ENCODE measurements around the gene PRELP. TPM values are rescaled to one million over a fixed set of nuclear protein-coding genes. Genes with fewer than 3 reads are reported as not detected.

Gene PRELP
- total RNA-seq, 1 donor from 2014 or later = 0.07 TPM

GRCh38 chr1:203481196-203481595 is 5.6 kb downstream of the PRELP start:
- peaks cover 7% of the 10 kb centered on the region for H3K27me3 Mint-ChIP-seq (ENCODE audit: low read depth, unreplicated experiment)
- no peak overlapping the region for H3K4me3 Mint-ChIP-seq (ENCODE audit: unreplicated experiment)
- H3K4me2 ChIP-seq (ENCODE audit: low read length) = peak overlapping the region; percentile 63
- peaks cover 15% of the 10 kb centered on the region for H3K4me1 ChIP-seq (ENCODE audit: insufficient read depth, low read length)
- H3K9me3 Mint-ChIP-seq (ENCODE audit: unreplicated experiment) = peaks cover 2% of the 10 kb centered on the region
- no peak overlapping the region for H3K9ac ChIP-seq (ENCODE audit: low read length)
- DNase-seq (ENCODE audit: low read depth) (no peak), FAIRE-seq (no peak)
- H3K27me3 ChIP-seq (ENCODE audit: insufficient read depth, low read length) = peaks cover 18% of the 10 kb centered on the region
- no peaks in the 10 kb centered on the region for H3K79me2 ChIP-seq (ENCODE audit: insufficient read depth, low read length)
- peak overlapping the region; percentile 16 for H3K27ac ChIP-seq (ENCODE audit: low read depth, low read length)
- H3K36me3 Mint-ChIP-seq (ENCODE audit: low read depth, unreplicated experiment) = peaks cover 2% of the 10 kb centered on the region
- TF ChIP-seq CTCF (IDR thresholded peaks at IDR 0.05; ENCODE audit: insufficient read depth, low read depth, low read length) (no peak), EZH2 (IDR thresholded peaks at IDR 0.05; ENCODE audit: insufficient read depth, low read length) (no peak)
- no peaks in the 10 kb centered on the region for H3K9me3 ChIP-seq (ENCODE audit: insufficient read depth, low read depth, low read length)
- H2AFZ ChIP-seq (ENCODE audit: low read depth, low read length) = peak overlapping the region; percentile 22
- H4K20me1 ChIP-seq (ENCODE audit: insufficient read depth, low read length) = no peaks in the 10 kb centered on the region
- no peaks in the 10 kb centered on the region for H3K36me3 ChIP-seq (ENCODE audit: insufficient read depth, low read length)
- no peak overlapping the region for H3K4me3 ChIP-seq (ENCODE audit: insufficient read depth, low read depth, low read length)
- H3K27ac Mint-ChIP-seq (ENCODE audit: unreplicated experiment) = no peak overlapping the region
- peaks cover 14% of the 10 kb centered on the region for H3K4me1 Mint-ChIP-seq (ENCODE audit: low read depth, unreplicated experiment)

- peaks cover 6% of the 10 kb centered on the region for H3K4me1 ChIP-seq (ENCODE audit: insufficient read depth, low read length)
- H3K79me2 ChIP-seq (ENCODE audit: insufficient read depth, low read length) = no peaks in the 10 kb centered on the region
- TF ChIP-seq CTCF (IDR thresholded peaks at IDR 0.05; ENCODE audit: insufficient read depth, low read depth, low read length) (no peak), EZH2 (IDR thresholded peaks at IDR 0.05; ENCODE audit: insufficient read depth, low read length) (no peak)
- H3K9me3 Mint-ChIP-seq (ENCODE audit: unreplicated experiment) = peaks cover 2% of the 10 kb centered on the region
- H3K4me1 Mint-ChIP-seq (ENCODE audit: low read depth, unreplicated experiment) = no peaks in the 10 kb centered on the region
- H3K36me3 ChIP-seq (ENCODE audit: insufficient read depth, low read length) = no peaks in the 10 kb centered on the region
- H3K4me2 ChIP-seq (ENCODE audit: low read length) = peak overlapping the region; percentile 83
- peaks cover 6% of the 10 kb centered on the region for H3K27me3 Mint-ChIP-seq (ENCODE audit: low read depth, unreplicated experiment)
- no peak overlapping the region for H3K27ac ChIP-seq (ENCODE audit: low read depth, low read length)
- H3K27ac Mint-ChIP-seq (ENCODE audit: unreplicated experiment) = peak overlapping the region; percentile 72
- no peaks in the 10 kb centered on the region for H4K20me1 ChIP-seq (ENCODE audit: insufficient read depth, low read length)
- FAIRE-seq (no peak), DNase-seq (ENCODE audit: low read depth) (no peak)
- H3K4me3 ChIP-seq (ENCODE audit: insufficient read depth, low read depth, low read length) = no peak overlapping the region
- H2AFZ ChIP-seq (ENCODE audit: low read depth, low read length) = peak overlapping the region; percentile 92
- no peak overlapping the region for H3K9ac ChIP-seq (ENCODE audit: low read length)
- peaks cover 2% of the 10 kb centered on the region for H3K36me3 Mint-ChIP-seq (ENCODE audit: low read depth, unreplicated experiment)
- H3K4me3 Mint-ChIP-seq (ENCODE audit: unreplicated experiment) = no peak overlapping the region
- H3K27me3 ChIP-seq (ENCODE audit: insufficient read depth, low read length) = peaks cover 5% of the 10 kb centered on the region
- H3K9me3 ChIP-seq (ENCODE audit: insufficient read depth, low read depth, low read length) = no peaks in the 10 kb centered on the region
Observed at GRCh38 chr1:203486618-203487370, 11.2 kb downstream of the PRELP start.

GRCh38 chr1:203488539-203488938 is 12.9 kb downstream of the PRELP start:
- H3K27ac ChIP-seq (ENCODE audit: low read depth, low read length) = no peak overlapping the region
- H3K4me3 ChIP-seq (ENCODE audit: insufficient read depth, low read depth, low read length) = no peak overlapping the region
- H3K27ac Mint-ChIP-seq (ENCODE audit: unreplicated experiment) = no peak overlapping the region
- H3K36me3 ChIP-seq (ENCODE audit: insufficient read depth, low read length) = no peaks in the 10 kb centered on the region
- no peaks in the 10 kb centered on the region for H3K79me2 ChIP-seq (ENCODE audit: insufficient read depth, low read length)
- H3K9me3 Mint-ChIP-seq (ENCODE audit: unreplicated experiment) = peaks cover 2% of the 10 kb centered on the region
- H3K4me2 ChIP-seq (ENCODE audit: low read length) = no peak overlapping the region
- no peak for TF ChIP-seq CTCF (IDR thresholded peaks at IDR 0.05; ENCODE audit: insufficient read depth, low read depth, low read length)
- TF ChIP-seq EZH2 (IDR thresholded peaks at IDR 0.05; ENCODE audit: insufficient read depth, low read length) = no peak
- H2AFZ ChIP-seq (ENCODE audit: low read depth, low read length) = no peak overlapping the region
- no peak overlapping the region for H3K9ac ChIP-seq (ENCODE audit: low read length)
- FAIRE-seq (no peak), DNase-seq (ENCODE audit: low read depth) (no peak)
- peaks cover 2% of the 10 kb centered on the region for H3K36me3 Mint-ChIP-seq (ENCODE audit: low read depth, unreplicated experiment)
- no peaks in the 10 kb centered on the region for H3K4me1 Mint-ChIP-seq (ENCODE audit: low read depth, unreplicated experiment)
- H3K27me3 Mint-ChIP-seq (ENCODE audit: low read depth, unreplicated experiment) = peaks cover 16% of the 10 kb centered on the region
- no peaks in the 10 kb centered on the region for H3K9me3 ChIP-seq (ENCODE audit: insufficient read depth, low read depth, low read length)
- no peaks in the 10 kb centered on the region for H4K20me1 ChIP-seq (ENCODE audit: insufficient read depth, low read length)
- H3K4me3 Mint-ChIP-seq (ENCODE audit: unreplicated experiment) = no peak overlapping the region
- H3K27me3 ChIP-seq (ENCODE audit: insufficient read depth, low read length) = peaks cover 5% of the 10 kb centered on the region
- peaks cover 6% of the 10 kb centered on the region for H3K4me1 ChIP-seq (ENCODE audit: insufficient read depth, low read length)

Data from astrocyte (in vitro differentiated cells and primary cell).